ENCODE results near the gene RAPGEF1.

RAPGEF1 gene

GRCh38 chr9:131621551-131622358, 118.1 kb downstream of the RAPGEF1 start:
- no peak for DNase-seq

- DNase-seq, result no peak
Observed at GRCh38 chr9:131620764-131621520, 118.9 kb downstream of the RAPGEF1 start.

GRCh38 chr9:131619680-131620079, 120.2 kb downstream of the RAPGEF1 start:
- DNase-seq, result no peak

- DNase-seq, result no peak
Observed at GRCh38 chr9:131618785-131619184, 121.1 kb downstream of the RAPGEF1 start.

DNA sequence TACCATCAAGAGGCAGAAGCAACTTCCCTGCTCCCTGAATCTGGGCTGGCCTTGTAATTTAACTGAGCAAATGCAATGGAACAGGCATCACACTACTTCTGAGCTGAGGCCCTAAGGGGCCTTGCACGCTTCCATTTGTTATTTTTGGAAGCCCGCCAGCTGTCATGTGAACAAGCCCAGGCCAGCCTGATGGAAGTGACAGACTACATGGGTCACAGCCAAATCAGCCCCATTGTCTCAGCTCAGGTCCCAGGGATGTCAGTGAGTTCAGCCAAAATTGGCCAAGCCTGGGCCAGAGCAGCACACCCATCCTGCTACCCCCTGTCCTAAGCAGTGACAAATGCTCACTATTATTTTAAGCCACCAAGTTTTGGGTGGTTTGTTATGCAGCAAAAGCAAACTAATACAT, 121.8 kb downstream of the RAPGEF1 start:
- no peak for DNase-seq

- no peak for DNase-seq
Observed at GRCh38 chr9:131617611-131618010, 122.3 kb downstream of the RAPGEF1 start.

- DNase-seq, result no peak
Observed at GRCh38 chr9:131616983-131617604, 122.8 kb downstream of the RAPGEF1 start.

DNA sequence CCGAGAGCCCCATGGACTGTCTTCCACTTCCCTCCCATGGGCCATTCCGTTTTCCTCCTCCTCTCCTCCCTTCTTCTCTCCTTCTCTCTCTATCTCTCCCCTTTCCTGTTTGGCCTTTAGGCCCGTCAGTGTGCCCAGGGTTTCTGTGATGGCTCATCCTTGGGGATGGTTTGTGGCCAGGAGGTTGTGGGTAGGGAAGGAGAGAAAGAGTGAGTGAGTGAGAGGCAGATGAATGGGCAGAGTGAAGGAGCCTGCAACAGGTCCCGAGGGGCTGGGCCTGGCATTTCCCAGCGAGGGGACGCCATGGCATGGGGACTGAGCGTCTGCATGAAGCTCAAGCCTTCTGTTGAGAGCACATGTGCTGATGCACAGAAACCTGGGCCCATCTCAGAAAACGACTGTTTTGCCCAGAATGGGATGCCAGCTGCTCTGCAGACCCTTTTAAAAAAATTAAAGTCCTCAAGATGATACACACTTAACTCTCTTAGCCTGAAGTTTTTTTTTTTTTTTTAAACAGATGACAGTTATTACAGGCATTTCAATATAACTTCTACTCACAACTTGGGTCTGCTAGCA, 125.4 kb downstream of the RAPGEF1 start:
- DNase-seq, result no peak

- DNase-seq, result no peak
Observed at GRCh38 chr9:131613921-131614320, 126.0 kb downstream of the RAPGEF1 start.

- DNase-seq, result no peak
Observed at GRCh38 chr9:131612851-131613250, 127.0 kb downstream of the RAPGEF1 start.

GRCh38 chr9:131611586-131612315, 128.1 kb downstream of the RAPGEF1 start:
- no peak for DNase-seq

GRCh38 chr9:131610231-131610761, 129.6 kb downstream of the RAPGEF1 start:
- no peak for DNase-seq

DNA sequence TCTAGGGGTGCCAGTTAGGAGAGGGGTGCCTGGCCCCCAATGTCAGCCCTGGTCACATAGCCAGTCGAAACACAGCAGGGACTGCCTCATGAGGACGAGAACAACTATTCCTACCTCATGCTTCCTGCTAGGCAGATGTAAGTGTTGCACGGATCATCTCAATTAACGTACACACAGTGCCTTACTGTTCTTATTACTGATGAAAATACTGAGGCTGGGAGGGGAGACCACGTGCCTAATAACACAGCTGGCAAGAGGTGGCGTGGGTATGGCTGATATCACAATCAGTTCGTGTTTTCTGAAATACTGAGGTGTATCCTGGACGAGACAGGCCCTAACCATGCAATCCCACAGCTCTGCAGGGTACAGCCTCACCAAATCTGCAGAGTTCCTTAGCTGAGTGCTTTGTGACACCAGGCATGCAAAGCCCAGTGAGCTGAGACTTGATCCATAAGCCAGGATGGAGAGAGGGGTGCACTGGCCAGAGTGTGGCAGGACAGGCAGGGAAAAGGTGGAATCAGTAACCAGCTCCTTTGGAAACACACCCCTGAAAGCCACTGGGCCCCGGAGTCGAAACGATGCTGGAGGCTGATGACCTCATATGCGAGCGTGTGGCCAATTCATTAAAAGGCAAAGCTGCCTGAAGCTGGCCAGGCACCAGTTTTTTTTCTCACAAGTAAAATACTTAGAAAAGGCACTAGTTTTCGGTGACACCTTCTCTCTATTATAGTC, 130.6 kb downstream of the RAPGEF1 start:
- DNase-seq, result no peak

GRCh38 chr9:131608493-131609037, 131.3 kb downstream of the RAPGEF1 start:
- no peak for DNase-seq

- DNase-seq, result no peak
Observed at GRCh38 chr9:131607591-131607990, 132.3 kb downstream of the RAPGEF1 start.

DNA sequence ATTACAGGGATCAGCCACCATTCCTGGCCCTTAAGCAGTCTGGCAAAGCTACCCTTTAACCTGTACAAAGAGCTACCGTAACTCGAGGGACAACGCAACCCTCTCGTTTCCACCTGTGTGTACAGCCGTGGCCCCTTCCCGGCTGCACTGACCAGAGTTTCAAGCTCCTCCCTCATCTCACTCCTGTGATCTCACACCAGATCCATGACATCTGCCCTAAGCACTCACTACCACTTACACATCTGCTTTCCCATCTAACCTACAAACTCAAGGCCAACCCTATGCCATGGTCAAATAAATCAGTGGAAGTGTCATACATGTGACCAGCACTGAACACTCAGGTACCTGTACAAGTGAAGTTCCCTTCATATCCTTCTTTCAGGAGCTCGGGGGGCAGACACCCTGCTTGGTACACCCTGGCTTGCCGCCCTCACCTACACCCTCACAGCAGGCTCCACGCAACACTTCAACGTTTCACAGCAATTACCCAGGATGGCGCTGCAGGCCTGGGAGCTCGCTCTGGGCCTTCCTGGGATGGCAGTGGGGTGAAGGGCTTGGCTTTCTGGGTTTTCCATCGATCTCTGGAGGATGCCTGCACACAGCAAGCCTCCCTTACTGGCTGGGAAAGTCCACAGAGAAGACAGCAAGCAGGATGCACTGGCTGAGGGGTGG, 132.8 kb downstream of the RAPGEF1 start:
- DNase-seq, result no peak

DNA sequence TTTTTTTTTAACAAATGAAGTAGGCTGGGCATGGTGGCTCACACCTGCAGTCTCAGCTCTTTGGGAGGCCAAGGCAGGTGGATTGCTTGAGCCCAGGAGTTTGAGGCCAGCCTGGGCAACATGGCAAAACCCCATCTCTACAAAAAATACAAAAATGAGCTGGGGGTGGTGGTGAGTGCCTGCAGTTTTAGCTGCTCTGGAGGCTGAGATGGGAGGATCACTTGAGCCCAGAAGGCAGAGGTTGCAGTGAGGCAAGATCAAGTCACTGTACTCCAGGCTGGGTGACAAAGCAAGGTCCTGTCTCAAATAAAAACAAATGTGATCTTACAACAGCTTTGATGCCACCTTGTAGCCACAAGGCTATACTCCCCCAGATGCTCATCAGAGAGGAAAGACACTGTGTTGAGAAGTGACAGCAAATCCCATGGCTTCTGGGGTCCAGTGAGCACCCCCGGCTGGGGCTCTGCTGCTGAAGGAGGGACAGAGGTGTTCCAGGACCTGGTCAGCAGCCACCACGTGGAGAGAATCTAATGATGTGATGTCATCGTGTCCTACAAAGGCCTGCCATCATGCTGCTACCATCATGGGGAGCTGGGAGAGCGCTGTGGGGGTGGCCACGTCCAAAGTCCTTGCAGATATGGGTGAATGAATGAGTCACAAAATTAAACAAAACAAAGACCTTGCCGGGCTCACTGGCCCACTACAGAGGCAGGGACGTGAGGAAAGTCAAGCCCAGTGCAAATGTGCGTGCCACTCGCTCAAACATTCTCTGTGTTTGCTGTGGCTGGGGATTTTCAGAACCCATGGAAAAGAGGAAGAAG, 133.9 kb downstream of the RAPGEF1 start:
- DNase-seq, result no peak

DNA sequence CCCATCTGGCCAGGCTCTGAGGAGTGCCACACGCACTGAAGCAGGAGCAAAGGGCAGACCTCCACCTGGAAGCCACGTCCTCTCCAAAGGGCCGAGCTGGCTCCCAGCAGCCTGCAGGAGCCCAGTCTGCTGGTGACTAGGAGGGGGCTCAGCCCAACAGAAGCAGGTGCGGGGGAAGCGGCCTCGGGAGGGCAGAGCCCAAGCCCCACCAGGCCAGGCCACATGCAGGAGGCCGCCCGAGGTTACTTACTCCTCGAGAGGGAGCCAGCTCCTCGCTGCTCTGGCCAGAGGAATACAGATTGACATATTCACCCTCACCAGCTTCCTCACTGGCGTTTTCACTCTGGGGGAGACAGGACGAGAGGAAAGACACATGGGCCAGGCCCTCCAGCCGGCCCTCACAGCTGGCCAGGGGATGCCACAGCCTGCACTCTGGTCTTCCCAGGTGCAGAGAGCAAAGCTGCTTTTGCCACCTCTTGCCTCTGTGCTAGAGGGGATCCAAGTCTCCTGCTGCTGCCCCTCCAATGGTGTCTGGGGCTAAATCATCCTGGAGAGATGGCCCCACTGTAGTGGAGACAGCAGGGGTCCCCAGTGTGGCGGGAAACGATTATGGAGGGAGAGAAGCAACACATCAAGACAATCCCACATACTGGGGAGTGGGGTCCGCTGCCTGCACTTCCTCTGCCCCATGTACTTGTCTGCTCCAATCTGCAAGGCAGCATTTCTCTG, 136.0 kb downstream of the RAPGEF1 start:
- DNase-seq, result no peak

DNA sequence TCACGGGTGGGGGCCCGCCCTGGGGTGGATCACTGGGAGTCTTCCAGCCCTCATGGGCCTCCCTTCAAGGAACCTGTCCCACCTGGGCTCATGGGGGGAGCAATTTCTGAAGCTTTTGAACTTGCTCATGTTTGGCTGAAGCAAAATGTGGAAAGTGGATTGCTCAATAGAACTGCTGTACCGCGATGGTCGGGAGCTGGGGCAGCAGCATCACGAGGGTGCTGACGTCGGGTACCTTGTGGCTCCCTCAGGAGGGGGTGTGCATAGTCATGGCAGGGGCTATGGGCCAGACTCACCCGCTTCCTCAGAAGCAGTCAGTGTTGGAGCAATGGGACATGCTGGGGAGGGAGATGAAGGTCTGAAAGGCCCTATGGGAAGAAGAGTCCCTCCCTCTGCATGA, 136.7 kb downstream of the RAPGEF1 start:
- no peak for DNase-seq
